PC-9 (cell line): Measurements from ENCODE around the gene PDS5B.

Experiments used
- EZH2 ChIP-seq: fragments of 200-600 bp; sonication (generic); IDR thresholded peaks from 2 replicates; pipeline ENCODE4 v1.8.0; 2017; ENCODE audit warnings: antibody characterized with exemption, low read depth
- TF ChIP-seq, protein P1 (sequence below): fragments of 200-600 bp; sonication (generic); conservative IDR thresholded peaks from 2 replicates; pipeline ENCODE4 v1.6.1; 2017; ENCODE audit warnings: mixed run types, antibody characterized with exemption, mild to moderate bottlenecking, moderate library complexity

GRCh38 chr13:32577032-32577431 lies 9.2 kb upstream of the PDS5B start:
- TF ChIP-seq, protein P1, sequence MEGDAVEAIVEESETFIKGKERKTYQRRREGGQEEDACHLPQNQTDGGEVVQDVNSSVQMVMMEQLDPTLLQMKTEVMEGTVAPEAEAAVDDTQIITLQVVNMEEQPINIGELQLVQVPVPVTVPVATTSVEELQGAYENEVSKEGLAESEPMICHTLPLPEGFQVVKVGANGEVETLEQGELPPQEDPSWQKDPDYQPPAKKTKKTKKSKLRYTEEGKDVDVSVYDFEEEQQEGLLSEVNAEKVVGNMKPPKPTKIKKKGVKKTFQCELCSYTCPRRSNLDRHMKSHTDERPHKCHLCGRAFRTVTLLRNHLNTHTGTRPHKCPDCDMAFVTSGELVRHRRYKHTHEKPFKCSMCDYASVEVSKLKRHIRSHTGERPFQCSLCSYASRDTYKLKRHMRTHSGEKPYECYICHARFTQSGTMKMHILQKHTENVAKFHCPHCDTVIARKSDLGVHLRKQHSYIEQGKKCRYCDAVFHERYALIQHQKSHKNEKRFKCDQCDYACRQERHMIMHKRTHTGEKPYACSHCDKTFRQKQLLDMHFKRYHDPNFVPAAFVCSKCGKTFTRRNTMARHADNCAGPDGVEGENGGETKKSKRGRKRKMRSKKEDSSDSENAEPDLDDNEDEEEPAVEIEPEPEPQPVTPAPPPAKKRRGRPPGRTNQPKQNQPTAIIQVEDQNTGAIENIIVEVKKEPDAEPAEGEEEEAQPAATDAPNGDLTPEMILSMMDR, result no peak
- no peak for TF ChIP-seq EZH2
